ENCODE data around the gene AP4B1.

AP4B1 gene

DNA sequence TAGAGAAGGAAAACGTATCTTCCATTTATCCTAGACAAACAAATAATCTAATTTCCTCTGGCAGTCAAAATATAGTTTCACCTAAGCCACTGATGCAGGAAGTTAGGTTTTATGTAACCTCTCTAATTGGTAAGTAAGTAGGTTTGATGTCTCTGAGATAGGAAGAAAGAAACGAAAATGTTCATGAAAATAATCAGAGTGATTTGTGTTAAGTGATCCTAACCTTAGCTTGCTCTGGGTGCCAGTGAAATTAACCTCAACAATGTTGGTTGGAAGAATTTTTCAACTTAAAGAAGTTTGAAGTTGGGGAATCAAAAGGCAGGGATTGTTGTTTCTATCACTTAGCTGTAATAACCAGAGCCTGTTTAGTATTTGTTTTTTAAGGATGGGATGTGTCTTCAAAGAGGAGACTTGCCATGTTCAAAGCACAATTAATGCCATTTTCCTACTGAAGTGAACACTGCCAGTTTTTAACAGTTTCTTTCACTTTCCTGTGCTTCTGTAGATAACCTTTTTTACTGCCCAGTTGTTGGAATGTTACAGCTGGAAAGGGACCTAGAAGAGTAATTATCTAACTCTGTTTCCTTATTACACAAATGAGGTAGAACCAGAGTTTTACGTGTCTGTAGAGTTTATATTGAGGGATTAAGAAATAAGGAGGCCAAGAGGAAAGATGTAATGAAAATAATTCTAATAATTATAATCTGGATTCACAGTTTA lies 42.9 kb upstream of the AP4B1 start:
- peaks cover 7% of the 10 kb centered on the region for H3K36me3 ChIP-seq (replicated peaks; ENCODE audit: low read depth, low read length)
- H3K27ac ChIP-seq (ENCODE audit: low read length), result no peak overlapping the region
- no peak overlapping the region for H3K9ac ChIP-seq (ENCODE audit: low read length)
- H2AFZ ChIP-seq (ENCODE audit: low read depth, low read length), result no peak overlapping the region
- H3K9me3 ChIP-seq (ENCODE audit: insufficient read depth, low read length), result no peaks in the 10 kb centered on the region
- H4K20me1 ChIP-seq (ENCODE audit: insufficient read depth, low read length), result peaks cover 13% of the 10 kb centered on the region; the same call in 1 of the 2 replicates
- no peak overlapping the region for H3K4me3 ChIP-seq (ENCODE audit: low read length)
- H3K27me3 ChIP-seq (ENCODE audit: low read depth, low read length), result no peaks in the 10 kb centered on the region
- TF ChIP-seq EZH2phosphoT487 (IDR thresholded peaks at IDR 0.05; ENCODE audit: low read depth), result no peak
- TF ChIP-seq, protein P1, sequence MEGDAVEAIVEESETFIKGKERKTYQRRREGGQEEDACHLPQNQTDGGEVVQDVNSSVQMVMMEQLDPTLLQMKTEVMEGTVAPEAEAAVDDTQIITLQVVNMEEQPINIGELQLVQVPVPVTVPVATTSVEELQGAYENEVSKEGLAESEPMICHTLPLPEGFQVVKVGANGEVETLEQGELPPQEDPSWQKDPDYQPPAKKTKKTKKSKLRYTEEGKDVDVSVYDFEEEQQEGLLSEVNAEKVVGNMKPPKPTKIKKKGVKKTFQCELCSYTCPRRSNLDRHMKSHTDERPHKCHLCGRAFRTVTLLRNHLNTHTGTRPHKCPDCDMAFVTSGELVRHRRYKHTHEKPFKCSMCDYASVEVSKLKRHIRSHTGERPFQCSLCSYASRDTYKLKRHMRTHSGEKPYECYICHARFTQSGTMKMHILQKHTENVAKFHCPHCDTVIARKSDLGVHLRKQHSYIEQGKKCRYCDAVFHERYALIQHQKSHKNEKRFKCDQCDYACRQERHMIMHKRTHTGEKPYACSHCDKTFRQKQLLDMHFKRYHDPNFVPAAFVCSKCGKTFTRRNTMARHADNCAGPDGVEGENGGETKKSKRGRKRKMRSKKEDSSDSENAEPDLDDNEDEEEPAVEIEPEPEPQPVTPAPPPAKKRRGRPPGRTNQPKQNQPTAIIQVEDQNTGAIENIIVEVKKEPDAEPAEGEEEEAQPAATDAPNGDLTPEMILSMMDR (IDR thresholded peaks at IDR 0.05; ENCODE audit: low read depth, low read length), result no peak
- H3K4me2 ChIP-seq (ENCODE audit: low read length), result no peak overlapping the region
- peaks cover 52% of the 10 kb centered on the region for H3K79me2 ChIP-seq (ENCODE audit: low read length)
- H3K4me1 ChIP-seq (ENCODE audit: low read length), result no peaks in the 10 kb centered on the region

- Histone ChIP-seq H3K9me3 (ENCODE audit: insufficient read depth, low read length) (no peaks in the 10 kb centered on the region), H3K36me3 (replicated peaks; ENCODE audit: low read depth, low read length) (peaks cover 7% of the 10 kb centered on the region), H3K27me3 (ENCODE audit: low read depth, low read length) (no peaks in the 10 kb centered on the region), H2AFZ (ENCODE audit: low read depth, low read length) (no peak overlapping the region), H3K9ac (ENCODE audit: low read length) (no peak overlapping the region), H3K4me2 (ENCODE audit: low read length) (no peak overlapping the region), H3K4me1 (ENCODE audit: low read length) (no peaks in the 10 kb centered on the region), H3K4me3 (ENCODE audit: low read length) (no peak overlapping the region), H3K79me2 (ENCODE audit: low read length) (peaks cover 52% of the 10 kb centered on the region), H3K27ac (ENCODE audit: low read length) (no peak overlapping the region), H4K20me1 (ENCODE audit: insufficient read depth, low read length) (peaks cover 13% of the 10 kb centered on the region; the same call in 1 of the 2 replicates)
- TF ChIP-seq, protein P1 (IDR thresholded peaks at IDR 0.05; ENCODE audit: low read depth, low read length), result no peak
- TF ChIP-seq EZH2phosphoT487 (IDR thresholded peaks at IDR 0.05; ENCODE audit: low read depth), result no peak
These were observed 42.2 kb upstream of the AP4B1 start for GRCh38 chr1:113946678-113947387.

- Histone ChIP-seq H3K4me1 (ENCODE audit: low read length) (no peaks in the 10 kb centered on the region), H2AFZ (ENCODE audit: low read depth, low read length) (no peak overlapping the region), H3K4me2 (ENCODE audit: low read length) (no peak overlapping the region), H3K36me3 (replicated peaks; ENCODE audit: low read depth, low read length) (peaks cover 10% of the 10 kb centered on the region), H3K27me3 (ENCODE audit: low read depth, low read length) (no peaks in the 10 kb centered on the region), H3K27ac (ENCODE audit: low read length) (no peak overlapping the region), H3K79me2 (ENCODE audit: low read length) (peaks cover 49% of the 10 kb centered on the region), H4K20me1 (ENCODE audit: insufficient read depth, low read length) (peaks cover 13% of the 10 kb centered on the region; the same call in 1 of the 2 replicates), H3K4me3 (ENCODE audit: low read length) (no peak overlapping the region), H3K9me3 (ENCODE audit: insufficient read depth, low read length) (no peaks in the 10 kb centered on the region), H3K9ac (ENCODE audit: low read length) (no peak overlapping the region)
- TF ChIP-seq, protein P1 (IDR thresholded peaks at IDR 0.05; ENCODE audit: low read depth, low read length), result no peak
- no peak for TF ChIP-seq EZH2phosphoT487 (IDR thresholded peaks at IDR 0.05; ENCODE audit: low read depth)
These were observed 41.5 kb upstream of the AP4B1 start for GRCh38 chr1:113946112-113946511.

DNA sequence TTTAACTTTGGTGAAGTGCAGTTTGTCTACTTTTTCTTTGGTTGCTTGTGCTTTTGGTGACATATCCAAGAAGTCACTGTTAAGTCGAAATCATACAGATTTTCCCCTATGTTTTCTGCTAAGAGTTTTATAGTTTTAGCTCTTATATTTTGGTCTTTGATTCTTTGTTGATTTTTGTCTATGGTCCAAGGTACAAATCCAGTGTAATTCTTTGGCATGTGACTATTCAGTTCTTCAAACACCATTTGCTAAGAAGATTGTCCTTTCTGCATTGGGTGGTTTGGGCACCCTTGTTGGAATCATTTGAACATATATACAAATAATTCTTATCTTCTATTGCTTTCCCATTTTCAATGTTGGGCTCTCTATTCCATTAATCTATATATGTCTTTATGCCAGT lies 40.7 kb upstream of the AP4B1 start:
- no peak overlapping the region for H2AFZ ChIP-seq (ENCODE audit: low read depth, low read length)
- no peak overlapping the region for H3K9ac ChIP-seq (ENCODE audit: low read length)
- H3K79me2 ChIP-seq (ENCODE audit: low read length), result peaks cover 46% of the 10 kb centered on the region
- peaks cover 13% of the 10 kb centered on the region; the same call in 1 of the 2 replicates for H4K20me1 ChIP-seq (ENCODE audit: insufficient read depth, low read length)
- no peak for TF ChIP-seq EZH2phosphoT487 (IDR thresholded peaks at IDR 0.05; ENCODE audit: low read depth)
- TF ChIP-seq, protein P1 (IDR thresholded peaks at IDR 0.05; ENCODE audit: low read depth, low read length), result no peak
- H3K27me3 ChIP-seq (ENCODE audit: low read depth, low read length), result no peaks in the 10 kb centered on the region
- no peaks in the 10 kb centered on the region for H3K4me1 ChIP-seq (ENCODE audit: low read length)
- no peak overlapping the region for H3K4me2 ChIP-seq (ENCODE audit: low read length)
- no peak overlapping the region for H3K27ac ChIP-seq (ENCODE audit: low read length)
- no peaks in the 10 kb centered on the region for H3K9me3 ChIP-seq (ENCODE audit: insufficient read depth, low read length)
- H3K4me3 ChIP-seq (ENCODE audit: low read length), result no peak overlapping the region
- peaks cover 14% of the 10 kb centered on the region for H3K36me3 ChIP-seq (replicated peaks; ENCODE audit: low read depth, low read length)

Data from OCI-LY3 (cell line).